HEK293 (cell line): ENCODE results near the gene TRIM24.

Experiments
- CTCF ChIA-PET: fragments of 350-600 bp; formaldehyde crosslinking; extraction: SDS; loops from one replicate; lab custom pipeline; 2021; ENCODE audit warnings: antibody characterized with exemption; lab: Yijun Ruan, JAX
- POLR2A ChIA-PET: fragments of 300-600 bp; formaldehyde crosslinking; extraction: SDS; loops from one replicate; lab custom pipeline; 2020; ENCODE audit warnings: antibody characterized with exemption, inconsistent platforms; lab: Yijun Ruan, JAX
- H3K27ac ChIP-seq: fragments of 200-500 bp; sonication (Bioruptor generic); 2 replicates; pipeline ENCODE4 v1.5.1; 2014; ENCODE audit warnings: low read depth, low read length, control low read depth, inconsistent platforms; ENCODE audit errors: extremely low read depth
- H3K36me3 ChIP-seq, 2 experiments: fragments of 200-500 bp in 1 of 2; sonication (Bioruptor generic) in 1 of 2; 1 replicate in 1 of 2; 2 replicates in 1 of 2; pipeline ENCODE4 v1.5.1; 2014 to 2017; ENCODE audit warnings: inconsistent platforms in 2 of 2, low read length in 2 of 2; ENCODE audit not compliant: control insufficient read depth in 2 of 2, insufficient read depth in 1 of 2
- H3K4me1 ChIP-seq: fragments of 200-500 bp; sonication (Bioruptor generic); 2 replicates; pipeline ENCODE4 v1.5.1; 2014; ENCODE audit warnings: mild to moderate bottlenecking, low read length, inconsistent platforms; ENCODE audit not compliant: control insufficient read depth, insufficient read depth
- H3K4me3 ChIP-seq: 2 replicates; pipeline ENCODE4 v1.5.1; 2011; ENCODE audit warnings: low read depth, mild to moderate bottlenecking, control low read depth, low read length, moderate library complexity
- H3K9me3 ChIP-seq: fragments of 200-500 bp; sonication (Bioruptor generic); 2 replicates; pipeline ENCODE4 v1.5.1; 2014; ENCODE audit warnings: low read depth, low read length, inconsistent platforms; ENCODE audit not compliant: control insufficient read depth, insufficient read depth
- KLF8 ChIP-seq: fragments of 450-650 bp; formaldehyde crosslinking; IDR thresholded peaks from 2 replicates; pipeline ENCODE4 v1.5.1; 2016; ENCODE audit warnings: missing biosample characterization, missing genetic modification characterization
- KLF9 ChIP-seq: fragments of 450-650 bp; formaldehyde crosslinking; IDR thresholded peaks from 2 replicates; pipeline ENCODE4 v1.5.1; 2016; ENCODE audit warnings: missing biosample characterization, missing genetic modification characterization, low read depth
- MZF1 ChIP-seq: fragments of 450-650 bp; formaldehyde crosslinking; IDR thresholded peaks from 2 replicates; pipeline ENCODE4 v1.5.1; 2017; ENCODE audit warnings: missing biosample characterization, missing genetic modification characterization, borderline replicate concordance
- ZBTB49 ChIP-seq: fragments of 450-650 bp; formaldehyde crosslinking; IDR thresholded peaks from 2 replicates; pipeline ENCODE4 v1.5.1; 2016; ENCODE audit warnings: missing biosample characterization, missing genetic modification characterization, low read depth
- ZNF114 ChIP-seq: fragments of 450-650 bp; formaldehyde crosslinking; IDR thresholded peaks from 2 replicates; pipeline ENCODE4 v1.5.0; 2017; ENCODE audit warnings: missing biosample characterization, missing genetic modification characterization
- ZNF214 ChIP-seq: fragments of 450-650 bp; formaldehyde crosslinking; IDR thresholded peaks from 2 replicates; pipeline ENCODE4 v1.5.1; 2017; ENCODE audit warnings: missing biosample characterization, mild to moderate bottlenecking, missing genetic modification characterization, borderline replicate concordance
- ZNF223 ChIP-seq: fragments of 450-650 bp; formaldehyde crosslinking; IDR thresholded peaks from 2 replicates; pipeline ENCODE4 v1.5.1; 2016; ENCODE audit warnings: missing biosample characterization, missing genetic modification characterization
- ZNF24 ChIP-seq: fragments of 450-650 bp; formaldehyde crosslinking; IDR thresholded peaks from 2 replicates; pipeline ENCODE4 v1.5.1; 2016; ENCODE audit warnings: missing biosample characterization, missing genetic modification characterization
- ZNF248 ChIP-seq: fragments of 450-650 bp; formaldehyde crosslinking; IDR thresholded peaks from 2 replicates; pipeline ENCODE4 v1.5.1; 2017; ENCODE audit warnings: missing biosample characterization, missing genetic modification characterization
- ZNF280D ChIP-seq: fragments of 450-650 bp; formaldehyde crosslinking; IDR thresholded peaks from 2 replicates; pipeline ENCODE4 v1.5.1; 2016; ENCODE audit warnings: missing biosample characterization, missing genetic modification characterization
- ZNF302 ChIP-seq: fragments of 450-650 bp; formaldehyde crosslinking; IDR thresholded peaks from 2 replicates; pipeline ENCODE4 v1.5.1; 2016; ENCODE audit warnings: missing biosample characterization, missing genetic modification characterization, low read depth
- ZNF426 ChIP-seq: fragments of 450-650 bp; formaldehyde crosslinking; IDR thresholded peaks from 2 replicates; pipeline ENCODE4 v1.5.1; 2017; ENCODE audit warnings: missing biosample characterization, missing genetic modification characterization, mild to moderate bottlenecking, inconsistent platforms, moderate library complexity
- ZNF449 ChIP-seq: fragments of 450-650 bp; formaldehyde crosslinking; IDR thresholded peaks from 2 replicates; pipeline ENCODE4 v1.5.1; 2017; ENCODE audit warnings: missing biosample characterization, mild to moderate bottlenecking, missing genetic modification characterization, moderate library complexity
- ZNF518A ChIP-seq: fragments of 450-650 bp; formaldehyde crosslinking; conservative IDR thresholded peaks from 2 replicates; pipeline ENCODE4 v1.5.1; 2016; ENCODE audit warnings: low read depth, missing biosample characterization, missing genetic modification characterization
- ZNF561 ChIP-seq: fragments of 450-650 bp; IDR thresholded peaks from 2 replicates; pipeline ENCODE4 v1.5.1; 2018; ENCODE audit warnings: missing biosample characterization, missing genetic modification characterization, borderline replicate concordance
- ZNF664 ChIP-seq: fragments of 450-650 bp; formaldehyde crosslinking; IDR thresholded peaks from 2 replicates; pipeline ENCODE4 v1.5.1; 2016; ENCODE audit warnings: missing biosample characterization, missing genetic modification characterization
- ZNF768 ChIP-seq: fragments of 450-650 bp; formaldehyde crosslinking; IDR thresholded peaks from 2 replicates; pipeline ENCODE4 v1.5.1; 2018; ENCODE audit warnings: missing biosample characterization, mild to moderate bottlenecking, missing genetic modification characterization

The TRIM24 gene

GRCh38 chr7:138595454-138595853, 135.4 kb downstream of the TRIM24 start (continued):
- TF ChIP-seq ZNF449, result no peak
- TF ChIP-seq ZNF768 (tag by site-specific recombination), result no peak
- TF ChIP-seq ZNF302 (tag by site-specific recombination), result no peak
- TF ChIP-seq ZNF426 (tag by site-specific recombination), result no peak
- no peak for TF ChIP-seq ZNF24 (tag by site-specific recombination)
- no peak for TF ChIP-seq ZNF248 (tag by site-specific recombination)
- no peak for TF ChIP-seq ZNF518A (tag by site-specific recombination)
- TF ChIP-seq KLF9, result no peak
- TF ChIP-seq KLF8 (tag by site-specific recombination), result no peak
- no peak for TF ChIP-seq ZNF114
- TF ChIP-seq ZNF561 (tag by site-specific recombination), result no peak
- TF ChIP-seq MZF1 (tag by site-specific recombination), result no peak

GRCh38 chr7:138602451-138602850, 142.4 kb downstream of the TRIM24 start:
- Histone ChIP-seq H3K4me3 (no peak overlapping the region), H3K27ac (no peak overlapping the region), H3K9me3 (no peaks in the 10 kb centered on the region), H3K36me3 (no peaks in the 10 kb centered on the region), H3K4me1 (no peaks in the 10 kb centered on the region)
- CTCF ChIA-PET, result no interaction called here
- TF ChIP-seq ZNF280D, result no peak
- no peak for TF ChIP-seq ZNF223 (tag by site-specific recombination)
- no peak for TF ChIP-seq KLF8 (tag by site-specific recombination)
- TF ChIP-seq ZNF214 (tag by site-specific recombination), result no peak
- no peak for TF ChIP-seq ZNF664 (tag by site-specific recombination)
- TF ChIP-seq ZBTB49, result no peak
- no peak for TF ChIP-seq ZNF768 (tag by site-specific recombination)
- POLR2A ChIA-PET, result no interaction called here
